HG03378 (cell line): ENCODE results near the gene CASKIN2.

Experiments used
- ATAC-seq: cut with Tn5 transposase; IDR thresholded peaks from one replicate; pipeline ENCODE4 v1.9.1; 2021; ENCODE audit warnings: mild to moderate bottlenecking, moderate library complexity; ENCODE audit not compliant: unreplicated experiment

The CASKIN2 gene, protein sequence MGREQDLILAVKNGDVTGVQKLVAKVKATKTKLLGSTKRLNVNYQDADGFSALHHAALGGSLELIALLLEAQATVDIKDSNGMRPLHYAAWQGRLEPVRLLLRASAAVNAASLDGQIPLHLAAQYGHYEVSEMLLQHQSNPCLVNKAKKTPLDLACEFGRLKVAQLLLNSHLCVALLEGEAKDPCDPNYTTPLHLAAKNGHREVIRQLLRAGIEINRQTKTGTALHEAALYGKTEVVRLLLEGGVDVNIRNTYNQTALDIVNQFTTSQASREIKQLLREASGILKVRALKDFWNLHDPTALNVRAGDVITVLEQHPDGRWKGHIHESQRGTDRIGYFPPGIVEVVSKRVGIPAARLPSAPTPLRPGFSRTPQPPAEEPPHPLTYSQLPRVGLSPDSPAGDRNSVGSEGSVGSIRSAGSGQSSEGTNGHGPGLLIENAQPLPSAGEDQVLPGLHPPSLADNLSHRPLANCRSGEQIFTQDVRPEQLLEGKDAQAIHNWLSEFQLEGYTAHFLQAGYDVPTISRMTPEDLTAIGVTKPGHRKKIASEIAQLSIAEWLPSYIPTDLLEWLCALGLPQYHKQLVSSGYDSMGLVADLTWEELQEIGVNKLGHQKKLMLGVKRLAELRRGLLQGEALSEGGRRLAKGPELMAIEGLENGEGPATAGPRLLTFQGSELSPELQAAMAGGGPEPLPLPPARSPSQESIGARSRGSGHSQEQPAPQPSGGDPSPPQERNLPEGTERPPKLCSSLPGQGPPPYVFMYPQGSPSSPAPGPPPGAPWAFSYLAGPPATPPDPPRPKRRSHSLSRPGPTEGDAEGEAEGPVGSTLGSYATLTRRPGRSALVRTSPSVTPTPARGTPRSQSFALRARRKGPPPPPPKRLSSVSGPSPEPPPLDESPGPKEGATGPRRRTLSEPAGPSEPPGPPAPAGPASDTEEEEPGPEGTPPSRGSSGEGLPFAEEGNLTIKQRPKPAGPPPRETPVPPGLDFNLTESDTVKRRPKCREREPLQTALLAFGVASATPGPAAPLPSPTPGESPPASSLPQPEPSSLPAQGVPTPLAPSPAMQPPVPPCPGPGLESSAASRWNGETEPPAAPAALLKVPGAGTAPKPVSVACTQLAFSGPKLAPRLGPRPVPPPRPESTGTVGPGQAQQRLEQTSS (N-terminal part only)

DNA sequence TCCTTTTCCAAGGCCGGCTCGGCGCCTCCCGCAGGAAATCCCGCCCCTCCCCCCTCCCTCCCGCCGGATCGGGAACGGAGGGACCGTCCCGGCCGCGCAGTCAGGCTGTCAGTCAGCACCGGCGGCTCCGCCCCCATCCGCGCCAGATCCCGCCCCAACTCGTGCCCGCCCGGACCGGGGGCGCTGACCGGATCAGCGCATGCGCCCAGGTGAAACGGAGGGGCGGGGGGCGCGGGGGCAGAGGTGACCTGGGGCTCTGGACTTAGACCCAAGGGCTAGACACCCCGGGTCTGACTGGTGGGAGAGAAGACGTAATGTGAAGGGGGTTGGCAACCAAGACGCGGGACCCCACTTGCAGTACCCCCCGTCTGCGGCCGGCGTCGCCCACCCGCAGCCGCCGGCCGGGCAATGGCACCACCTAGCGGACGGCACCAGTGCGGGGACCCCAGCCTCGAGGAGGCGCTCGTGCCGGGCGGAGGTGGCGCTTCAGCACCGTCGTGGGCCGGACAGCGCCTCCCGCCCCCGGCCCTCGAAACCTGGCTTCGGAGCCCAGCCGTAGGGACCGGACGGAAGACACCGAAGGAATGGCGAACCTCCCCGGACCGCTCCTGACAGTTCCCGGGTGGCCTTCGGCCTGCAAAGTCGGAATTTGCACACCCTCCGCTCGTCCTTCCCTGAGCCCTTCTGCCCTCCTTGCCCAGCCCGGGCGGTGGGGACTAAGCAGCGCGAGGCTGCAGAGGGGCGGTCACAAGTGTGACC is at the start of gene CASKIN2:
CASKIN2 (minus strand) TSS at position 42 of the 759 bp plus-strand sequence. CDS start 1,733 bp downstream, outside the sequence.
- ATAC-seq: no peak

DNA sequence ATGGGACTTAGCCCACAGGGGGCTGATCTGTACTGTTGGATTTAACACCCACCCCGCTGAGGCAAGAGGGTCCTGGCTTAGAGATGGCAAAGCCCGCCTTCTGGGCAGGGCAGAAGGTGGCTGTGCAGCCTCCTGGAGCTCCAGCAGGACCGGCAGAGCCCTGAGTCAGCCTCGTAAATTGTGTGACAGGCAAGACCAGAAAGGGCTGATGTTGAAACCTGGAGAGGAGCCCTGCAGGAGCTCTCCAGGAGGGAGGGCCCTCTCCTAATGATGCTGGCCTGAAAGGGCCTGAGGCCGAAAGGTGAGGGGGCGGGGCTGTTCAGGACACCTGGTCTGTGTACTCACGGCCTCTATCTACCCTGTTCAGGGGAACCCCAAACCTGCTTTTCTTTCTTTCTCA is 49.7 kb upstream of the CASKIN2 start:
- no peak for ATAC-seq

DNA sequence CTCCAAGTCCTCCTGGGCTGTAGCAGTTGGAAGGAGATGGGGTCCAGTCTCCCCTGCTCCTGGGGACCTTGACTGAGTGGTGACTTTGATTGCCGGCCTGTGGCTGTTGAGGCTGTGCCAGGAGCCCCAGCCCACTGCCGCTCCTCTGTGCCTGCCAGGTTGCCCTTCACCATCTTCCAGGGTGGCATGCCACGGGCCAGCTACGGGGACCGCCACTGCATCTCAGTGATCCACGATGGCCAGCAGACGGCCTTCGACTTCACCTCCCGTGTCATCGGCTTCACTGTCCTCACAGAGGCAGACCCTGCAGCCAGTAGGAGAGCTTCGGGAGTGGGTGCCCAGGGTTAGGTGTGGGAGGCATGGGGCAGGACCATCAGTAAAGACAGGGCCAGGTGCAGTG is 48.9 kb upstream of the CASKIN2 start:
- no peak for ATAC-seq

DNA sequence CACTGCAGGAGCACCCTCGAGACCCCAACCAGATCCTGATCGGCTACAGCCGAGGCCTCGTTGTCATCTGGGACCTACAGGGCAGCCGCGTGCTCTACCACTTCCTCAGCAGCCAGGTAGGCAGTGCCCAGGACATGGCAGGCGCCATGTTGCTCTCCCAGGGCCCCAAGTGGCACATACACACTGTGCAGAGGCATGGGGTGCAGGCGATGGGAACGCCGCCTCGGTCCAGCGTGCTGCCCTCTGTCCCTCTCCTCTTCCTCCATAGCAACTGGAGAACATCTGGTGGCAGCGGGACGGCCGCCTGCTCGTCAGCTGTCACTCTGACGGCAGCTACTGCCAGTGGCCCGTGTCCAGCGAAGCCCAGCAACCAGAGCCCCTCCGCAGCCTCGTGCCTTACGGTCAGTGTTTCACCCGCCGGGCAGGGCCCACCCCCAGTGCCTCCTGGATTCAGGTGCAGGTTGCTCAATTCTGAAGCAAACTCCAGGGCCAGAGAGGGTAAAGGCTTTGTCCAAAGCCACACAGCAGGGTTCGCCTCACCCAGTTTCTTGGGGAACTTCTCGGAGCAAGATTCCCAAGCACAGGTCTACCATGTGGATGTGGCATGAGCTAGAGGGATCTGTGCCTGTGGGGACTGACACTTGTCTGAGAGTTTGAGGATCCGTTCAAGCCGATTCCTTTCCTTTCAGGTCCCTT is 47.9 kb upstream of the CASKIN2 start:
- no peak for ATAC-seq

DNA sequence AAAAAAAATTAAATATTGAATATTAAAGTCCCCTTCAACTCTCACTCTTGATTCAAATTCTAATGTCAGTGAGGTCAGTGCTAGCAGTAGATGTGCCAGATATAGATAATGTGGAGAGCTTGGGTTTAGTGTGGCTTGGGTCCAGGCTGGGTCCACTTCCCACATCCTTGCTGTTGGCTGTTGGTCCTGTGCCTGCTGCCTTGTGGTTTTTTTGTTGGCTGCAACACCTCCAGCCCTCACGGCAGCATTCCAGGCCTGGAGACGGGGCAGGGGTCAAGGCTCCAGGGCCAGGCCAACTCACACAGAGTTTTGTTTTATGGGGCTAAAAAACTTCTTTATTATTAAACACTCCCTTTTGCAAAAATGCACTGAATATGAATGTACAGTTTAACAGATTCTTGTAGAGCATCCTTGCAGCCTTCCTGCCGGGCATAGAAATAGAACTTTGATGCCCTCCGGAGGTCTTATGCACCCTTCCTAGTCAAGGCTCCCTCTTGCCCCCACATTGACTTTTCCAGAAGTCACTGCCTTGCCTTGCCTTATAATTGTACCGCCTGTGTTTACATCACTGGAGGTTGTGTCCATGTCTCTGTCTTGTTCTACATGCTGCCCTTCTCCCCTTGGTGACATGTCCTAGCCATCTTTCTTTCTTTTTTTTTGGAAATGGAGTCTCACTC is 46.7 kb upstream of the CASKIN2 start:
- no peak for ATAC-seq

DNA sequence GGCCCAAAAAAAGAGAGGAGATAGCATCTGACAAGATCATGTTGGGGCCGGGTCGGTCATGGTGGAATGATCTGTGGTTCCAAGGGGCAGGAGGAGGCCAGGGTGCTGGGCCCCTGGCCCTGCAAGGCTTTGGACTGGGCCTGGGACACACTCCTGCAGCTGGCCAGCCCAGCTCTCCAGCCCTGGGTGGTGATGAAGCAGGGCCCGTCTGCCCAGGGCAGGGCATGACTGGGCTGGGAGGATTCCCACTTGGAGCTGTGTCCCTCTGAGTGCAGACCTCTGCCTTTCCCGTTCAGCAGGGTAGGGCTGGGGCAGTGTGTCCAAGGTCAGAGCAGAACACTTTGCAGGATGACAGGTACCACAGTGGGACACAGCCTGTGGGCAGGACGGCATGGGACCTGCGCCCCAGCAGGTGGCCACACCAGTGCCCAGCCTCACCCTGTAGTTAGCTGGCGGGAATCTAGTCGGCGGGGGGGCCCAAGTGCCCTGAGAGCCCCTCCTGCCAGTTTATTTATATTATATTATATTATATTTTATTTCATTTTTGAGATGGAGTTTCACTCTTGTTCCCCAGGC is 44.7 kb upstream of the CASKIN2 start:
- ATAC-seq: no peak

DNA sequence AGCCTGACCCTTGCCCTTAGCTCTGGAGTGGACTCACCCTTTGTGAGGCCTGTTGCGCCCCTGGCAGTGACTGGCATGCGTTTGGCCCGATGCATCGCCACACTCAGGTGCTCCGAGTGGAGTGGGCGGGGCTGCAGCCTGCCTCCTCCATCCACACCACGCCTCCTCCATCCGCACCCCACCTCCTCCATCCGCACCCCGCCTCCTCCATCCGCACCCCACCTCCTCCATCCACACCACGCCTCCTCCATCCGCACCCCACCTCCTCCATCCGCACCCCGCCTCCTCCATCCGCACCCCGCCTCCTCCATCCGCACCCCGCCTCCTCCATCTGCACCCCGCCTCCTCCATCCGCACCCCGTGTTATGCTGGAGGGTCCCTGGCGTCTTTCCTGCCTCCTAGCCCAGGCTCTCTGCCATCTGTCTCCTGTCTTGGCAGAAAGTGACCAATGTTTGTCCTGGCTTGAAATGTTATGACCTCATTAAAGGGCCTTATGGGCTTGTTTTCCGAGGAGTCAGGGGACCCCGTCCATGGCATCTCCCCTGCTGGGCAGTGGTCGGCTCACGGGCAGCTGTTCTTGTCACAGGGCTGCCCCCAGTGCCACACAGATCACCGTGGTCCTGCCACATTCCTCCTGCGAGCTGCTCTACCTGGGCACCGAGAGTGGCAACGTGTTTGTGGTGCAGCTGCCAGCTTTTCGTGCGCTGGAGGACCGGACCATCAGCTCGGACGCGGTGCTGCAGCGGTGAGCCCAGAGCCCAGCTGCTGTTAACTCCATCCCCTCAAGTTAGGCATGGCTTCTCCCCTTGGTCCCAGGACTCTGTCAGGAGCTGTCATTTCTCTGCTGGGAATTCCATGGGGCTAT is 43.6 kb upstream of the CASKIN2 start:
- ATAC-seq: no peak

DNA sequence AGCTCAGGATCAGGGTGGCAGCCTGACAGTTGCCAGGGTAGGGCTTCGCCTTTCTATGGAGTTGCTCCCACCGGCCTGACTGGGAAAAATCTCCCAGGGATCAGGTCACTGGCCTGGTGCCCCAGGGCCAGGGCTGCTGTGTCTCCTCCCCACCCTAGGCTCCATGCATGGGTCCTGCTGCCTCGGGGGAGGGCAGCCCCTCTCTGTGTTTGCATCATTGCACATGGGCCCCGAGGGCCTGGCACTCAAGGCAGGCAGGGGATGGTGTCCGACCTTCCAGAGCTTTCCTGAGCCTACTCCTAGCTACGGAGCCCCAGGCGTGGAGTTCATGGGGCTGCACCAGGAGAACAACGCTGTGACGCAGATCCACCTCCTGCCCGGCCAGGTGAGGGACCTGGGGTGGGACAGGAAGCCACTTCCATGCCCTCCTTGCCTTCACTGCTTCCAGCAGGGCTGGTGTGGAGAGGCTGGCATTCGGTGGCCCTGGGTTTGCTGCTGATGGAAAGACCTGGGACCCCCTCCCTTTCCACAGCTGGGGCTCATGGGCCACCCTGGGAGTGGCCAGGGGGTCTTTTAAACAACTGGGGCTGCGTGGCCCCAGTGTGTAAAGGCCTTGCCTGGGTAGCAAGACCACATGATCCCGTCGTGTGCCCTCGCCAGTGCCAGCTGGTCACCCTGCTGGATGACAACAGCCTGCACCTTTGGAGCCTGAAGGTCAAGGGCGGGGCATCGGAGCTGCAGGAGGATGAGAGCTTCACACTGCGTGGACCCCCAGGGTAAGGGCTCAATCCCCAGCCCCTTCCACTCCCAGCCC is 42.7 kb upstream of the CASKIN2 start:
- ATAC-seq: no peak

DNA sequence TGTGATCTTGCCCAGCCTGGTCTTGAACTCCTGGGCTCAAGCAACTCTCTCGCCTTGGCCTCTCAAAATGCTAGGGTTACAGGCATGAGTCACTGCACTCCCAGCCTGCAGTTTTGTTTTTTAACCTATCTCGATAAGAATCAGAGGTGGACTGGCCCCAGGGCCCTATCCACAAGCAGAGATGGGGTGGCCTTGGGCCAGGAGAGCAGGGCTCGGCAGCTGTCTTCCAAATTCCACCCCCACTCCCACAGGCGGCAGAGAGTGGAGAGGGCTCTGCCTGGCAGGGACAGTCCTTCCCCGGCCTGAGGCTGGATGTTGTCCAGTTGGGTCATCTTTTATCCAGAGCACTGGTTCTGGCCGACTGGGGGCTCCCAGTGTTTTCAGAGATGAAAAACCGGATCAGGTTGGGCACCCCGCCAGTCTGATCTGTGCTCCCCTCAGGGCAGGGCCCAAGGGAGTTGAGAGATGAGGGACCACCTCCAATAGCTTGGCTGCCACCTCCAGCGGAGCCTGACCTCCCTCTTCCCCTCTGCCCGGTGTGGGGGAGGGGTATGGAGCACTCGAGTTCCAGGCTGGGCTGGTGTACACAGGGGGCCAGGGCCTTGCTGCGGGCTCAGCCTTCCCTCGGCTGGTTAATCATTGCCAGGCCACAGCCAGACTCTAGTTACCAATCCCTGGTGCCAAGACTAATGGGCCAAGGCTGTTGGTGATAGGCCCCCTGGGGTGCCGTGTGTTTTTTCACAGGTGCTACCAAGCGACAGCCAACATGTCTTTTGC is 41.9 kb upstream of the CASKIN2 start:
- no peak for ATAC-seq

DNA sequence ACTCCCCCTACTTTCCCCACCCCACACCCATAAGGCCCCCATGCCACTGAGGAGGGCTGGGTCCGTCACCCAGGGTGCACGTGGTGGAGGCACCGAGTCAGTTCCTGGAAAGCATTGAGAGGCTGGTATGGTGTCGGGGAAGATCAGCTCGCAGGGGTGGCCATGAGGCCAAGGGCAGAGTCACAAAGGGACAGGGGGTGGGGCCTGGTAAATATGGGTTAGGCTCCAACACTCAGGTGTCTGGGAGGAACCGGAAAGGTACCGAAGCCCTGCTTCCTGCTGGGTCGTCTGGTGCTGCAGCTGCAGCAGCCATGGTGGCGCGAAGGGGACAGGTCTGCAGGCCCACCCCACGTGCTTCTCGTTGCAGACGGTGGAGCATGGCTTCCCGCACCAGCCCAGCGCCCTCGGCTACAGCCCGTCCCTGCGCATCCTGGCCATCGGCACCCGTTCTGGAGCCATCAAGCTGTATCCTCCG is 40.4 kb upstream of the CASKIN2 start:
- ATAC-seq: no peak

DNA sequence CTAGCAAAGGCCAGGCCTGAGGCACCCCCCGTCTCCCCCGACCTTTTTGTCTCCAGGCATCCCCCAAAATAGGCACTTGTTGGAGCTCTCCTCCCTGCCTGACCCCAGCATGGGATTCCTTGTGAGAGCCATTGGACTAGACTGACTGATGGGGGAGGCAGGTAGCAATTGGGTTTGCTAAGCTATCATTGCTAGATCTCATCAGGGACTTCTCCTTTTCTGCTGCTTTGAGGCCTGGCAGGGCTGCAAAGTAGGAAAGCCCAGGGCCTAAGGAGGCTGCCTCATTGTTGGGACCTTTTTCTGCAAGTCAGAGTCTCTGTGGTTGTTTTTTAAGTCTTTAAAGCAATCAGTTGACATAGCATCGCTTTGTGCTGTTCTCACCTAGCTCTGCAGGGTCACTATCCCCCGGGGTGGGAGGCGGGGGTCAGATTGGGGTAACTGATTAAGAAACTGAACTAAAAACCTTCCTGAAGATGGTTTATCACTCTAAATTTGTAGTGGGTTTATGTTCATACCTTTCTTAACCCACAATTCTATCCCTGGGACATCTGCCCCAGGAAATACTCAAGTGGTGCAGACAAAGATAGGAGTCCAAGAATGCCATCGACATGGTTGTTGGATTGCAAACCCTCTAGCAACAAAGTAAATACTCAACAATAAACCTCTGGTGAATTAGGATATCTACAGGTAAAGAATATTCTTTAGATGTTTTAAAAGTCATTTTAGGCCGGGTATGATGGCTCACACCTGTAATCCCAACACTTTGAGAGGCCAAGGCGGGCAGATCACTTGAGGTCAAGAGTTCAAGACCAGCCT is 38.2 kb upstream of the CASKIN2 start:
- ATAC-seq: no peak

DNA sequence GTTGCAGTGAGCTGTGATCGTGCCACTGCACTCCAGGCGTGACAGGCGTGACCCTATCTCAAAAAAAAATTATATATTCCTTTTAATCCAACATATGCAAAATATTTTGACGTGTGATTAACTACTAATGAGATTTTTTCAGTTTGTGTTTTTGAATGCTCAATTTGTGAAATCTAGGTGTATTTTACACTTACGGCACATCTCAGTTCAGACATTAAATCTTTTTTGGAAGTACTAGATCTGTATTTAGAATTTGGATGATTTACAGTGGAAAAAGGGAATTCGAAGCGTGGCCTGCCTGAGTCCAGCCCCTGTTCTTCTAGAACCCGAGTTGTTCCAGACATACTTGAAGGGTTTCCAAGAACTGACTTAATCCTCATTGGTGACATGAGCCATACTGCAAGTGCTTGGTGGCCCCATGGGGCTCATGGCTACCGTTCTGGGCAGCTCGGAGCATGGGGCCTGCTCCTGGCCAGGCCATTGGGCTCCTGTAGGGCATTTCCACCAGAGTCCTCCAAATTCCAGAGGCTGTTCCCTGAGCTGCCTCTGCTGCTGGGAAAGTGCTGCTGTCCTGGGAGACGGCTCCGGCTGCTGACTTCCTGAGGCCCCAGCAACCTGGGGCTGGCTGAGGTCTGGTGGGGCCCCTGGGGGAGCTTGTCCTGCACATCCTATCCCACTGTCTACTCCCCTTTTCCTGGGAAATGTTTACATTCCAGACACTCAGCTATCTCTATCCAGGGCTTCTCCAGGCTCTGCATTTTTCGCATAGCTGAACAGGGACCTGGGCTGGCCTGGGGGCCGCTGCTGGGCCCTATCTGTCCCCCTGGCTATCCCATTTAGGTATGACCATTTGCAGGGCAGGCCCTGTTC is 37.3 kb upstream of the CASKIN2 start:
- no peak for ATAC-seq

DNA sequence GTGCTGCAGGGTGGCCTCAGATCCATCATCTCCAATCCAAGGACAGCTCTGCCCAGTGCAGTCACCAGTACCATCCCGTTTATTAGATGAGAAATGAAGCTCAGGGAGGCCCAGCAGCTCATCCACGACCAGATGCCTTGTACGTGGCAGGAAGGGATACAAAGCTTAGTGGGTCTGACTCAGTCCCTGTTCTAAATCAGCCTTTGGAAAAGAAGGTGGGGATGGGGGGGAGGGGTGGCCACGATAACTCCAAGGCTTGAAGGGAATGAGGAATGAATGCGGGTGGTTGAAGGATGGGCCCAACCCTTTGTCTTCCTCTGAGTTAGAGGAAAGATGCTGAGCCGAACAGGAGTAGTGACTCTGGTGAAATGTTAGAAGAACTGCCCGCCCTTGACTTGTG is 35.9 kb upstream of the CASKIN2 start:
- ATAC-seq: no peak

DNA sequence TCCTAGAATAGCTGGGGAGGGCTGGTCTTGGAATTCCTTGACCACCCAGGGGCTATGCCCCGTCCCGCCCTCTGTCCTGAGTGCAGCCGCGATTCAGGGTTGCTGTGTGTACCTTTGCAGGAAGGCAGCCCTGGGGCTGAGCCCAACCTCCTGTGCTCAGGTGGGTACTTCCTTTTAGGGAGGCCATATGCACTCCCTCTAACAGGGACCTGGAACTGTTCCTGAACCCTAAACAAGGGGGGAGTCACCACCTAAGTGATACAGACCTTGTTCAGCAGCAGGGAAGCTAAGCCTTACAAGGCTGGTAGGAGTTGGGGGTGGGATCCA is 34.8 kb upstream of the CASKIN2 start:
- no peak for ATAC-seq
